Measurements from ENCODE around the gene GRAMD4. TPM values are rescaled to one million over a fixed set of nuclear protein-coding genes. Genes with fewer than 3 reads are reported as not detected.

The GRAMD4 gene
- total RNA-seq, 2 donors from 2014 or later, result 118 to 141 TPM

DNA sequence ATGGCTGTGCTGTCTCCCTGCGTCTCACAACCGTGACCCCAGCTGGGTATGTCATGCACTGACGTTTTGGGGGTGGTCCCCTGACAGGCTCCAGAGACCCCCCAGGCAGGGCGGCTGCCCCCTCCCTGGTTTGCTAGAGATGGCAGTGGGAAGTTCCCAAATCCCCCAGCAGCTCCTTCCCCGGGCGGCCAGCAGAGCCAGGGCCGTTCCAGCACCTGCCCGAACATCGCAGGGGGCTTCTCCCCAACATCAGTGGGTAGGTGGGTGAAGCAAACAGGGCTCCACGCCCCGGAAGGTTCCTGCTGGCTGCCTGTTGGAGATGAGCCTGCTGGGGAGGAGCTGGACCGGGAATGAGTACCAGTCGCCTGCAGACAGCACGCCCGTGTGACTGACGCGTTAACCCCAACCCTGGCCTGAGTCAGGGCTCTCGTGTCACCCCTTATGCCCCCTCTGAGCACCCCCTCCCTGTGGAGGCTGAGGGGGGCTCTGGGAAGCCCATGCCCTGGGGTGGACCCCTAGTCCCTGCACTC, 45.6 kb downstream of the GRAMD4 start:
- intact Hi-C loops (cut with DNase I), result no loop called here
- Histone ChIP-seq H3K4me1 (peaks cover 6% of the 10 kb centered on the region), H3K27ac (no peak overlapping the region), H3K9me3 (no peaks in the 10 kb centered on the region), H3K4me3 (no peak overlapping the region), H3K9ac (ENCODE audit: low read depth in 2 of 2, low read length in 2 of 2) (no peak overlapping the region), H3K36me3 (no peaks in the 10 kb centered on the region), H3K27me3 (no peaks in the 10 kb centered on the region)
- no peak for DNase-seq
- TF ChIP-seq, protein P1, sequence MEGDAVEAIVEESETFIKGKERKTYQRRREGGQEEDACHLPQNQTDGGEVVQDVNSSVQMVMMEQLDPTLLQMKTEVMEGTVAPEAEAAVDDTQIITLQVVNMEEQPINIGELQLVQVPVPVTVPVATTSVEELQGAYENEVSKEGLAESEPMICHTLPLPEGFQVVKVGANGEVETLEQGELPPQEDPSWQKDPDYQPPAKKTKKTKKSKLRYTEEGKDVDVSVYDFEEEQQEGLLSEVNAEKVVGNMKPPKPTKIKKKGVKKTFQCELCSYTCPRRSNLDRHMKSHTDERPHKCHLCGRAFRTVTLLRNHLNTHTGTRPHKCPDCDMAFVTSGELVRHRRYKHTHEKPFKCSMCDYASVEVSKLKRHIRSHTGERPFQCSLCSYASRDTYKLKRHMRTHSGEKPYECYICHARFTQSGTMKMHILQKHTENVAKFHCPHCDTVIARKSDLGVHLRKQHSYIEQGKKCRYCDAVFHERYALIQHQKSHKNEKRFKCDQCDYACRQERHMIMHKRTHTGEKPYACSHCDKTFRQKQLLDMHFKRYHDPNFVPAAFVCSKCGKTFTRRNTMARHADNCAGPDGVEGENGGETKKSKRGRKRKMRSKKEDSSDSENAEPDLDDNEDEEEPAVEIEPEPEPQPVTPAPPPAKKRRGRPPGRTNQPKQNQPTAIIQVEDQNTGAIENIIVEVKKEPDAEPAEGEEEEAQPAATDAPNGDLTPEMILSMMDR (IDR thresholded peaks at IDR 0.05), result no peak

DNA sequence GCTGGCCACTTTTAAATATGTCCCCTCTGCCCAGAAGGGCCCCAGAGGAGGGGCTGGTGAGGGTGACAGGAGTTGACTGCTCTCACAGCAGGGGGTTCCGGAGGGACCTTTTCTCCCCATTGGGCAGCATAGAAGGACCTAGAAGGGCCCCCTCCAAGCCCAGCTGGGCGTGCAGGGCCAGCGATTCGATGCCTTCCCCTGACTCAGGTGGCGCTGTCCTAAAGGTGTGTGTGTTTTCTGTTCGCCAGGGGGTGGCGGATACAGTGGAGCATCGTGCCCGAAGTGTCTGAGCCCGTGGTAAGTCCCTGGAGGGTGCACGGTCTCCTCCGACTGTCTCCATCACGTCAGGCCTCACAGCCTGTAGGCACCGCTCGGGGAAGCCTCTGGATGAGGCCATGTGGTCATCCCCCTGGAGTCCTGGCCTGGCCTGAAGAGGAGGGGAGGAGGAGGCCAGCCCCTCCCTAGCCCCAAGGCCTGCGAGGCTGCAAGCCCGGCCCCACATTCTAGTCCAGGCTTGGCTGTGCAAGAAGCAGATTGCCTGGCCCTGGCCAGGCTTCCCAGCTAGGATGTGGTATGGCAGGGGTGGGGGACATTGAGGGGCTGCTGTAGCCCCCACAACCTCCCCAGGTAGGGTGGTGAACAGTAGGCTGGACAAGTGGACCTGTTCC, 46.5 kb downstream of the GRAMD4 start:
- intact Hi-C loops (cut with DNase I), result no loop called here
- TF ChIP-seq, protein P1 (IDR thresholded peaks at IDR 0.05), result no peak
- Histone ChIP-seq H3K4me1 (no peaks in the 10 kb centered on the region), H3K9ac (ENCODE audit: low read depth in 2 of 2, low read length in 2 of 2) (no peak overlapping the region), H3K27ac (no peak overlapping the region), H3K9me3 (no peaks in the 10 kb centered on the region), H3K36me3 (no peaks in the 10 kb centered on the region), H3K27me3 (no peaks in the 10 kb centered on the region), H3K4me3 (no peak overlapping the region)
- no peak for DNase-seq

DNA sequence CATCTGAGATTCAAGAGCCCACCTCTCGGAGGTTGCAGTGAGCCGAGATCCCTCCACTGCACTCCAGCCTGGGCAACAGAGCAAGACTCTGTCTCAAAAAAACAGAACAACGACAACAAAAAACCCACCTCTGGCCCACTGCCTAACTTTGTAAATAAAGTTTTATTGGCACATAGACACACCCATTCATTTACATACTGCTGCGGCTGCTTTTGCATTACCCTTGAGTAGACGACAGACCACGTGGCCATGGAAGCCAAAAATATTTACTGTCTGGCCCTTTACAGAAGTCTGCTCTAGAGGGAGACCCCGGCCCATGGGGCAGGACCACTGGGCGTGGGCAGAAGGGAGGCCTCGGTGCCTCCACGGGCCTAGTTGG, 47.0 kb downstream of the GRAMD4 start:
- no peak overlapping the region for H3K27ac ChIP-seq
- H3K4me3 ChIP-seq, result no peak overlapping the region
- DNase-seq, result no peak
- H3K36me3 ChIP-seq, result no peaks in the 10 kb centered on the region
- no peaks in the 10 kb centered on the region for H3K4me1 ChIP-seq
- no peak overlapping the region for H3K9ac ChIP-seq (ENCODE audit: low read depth in 2 of 2, low read length in 2 of 2)
- no peaks in the 10 kb centered on the region for H3K27me3 ChIP-seq
- TF ChIP-seq, protein P1 (IDR thresholded peaks at IDR 0.05), result no peak
- no peaks in the 10 kb centered on the region for H3K9me3 ChIP-seq
- intact Hi-C loops (cut with DNase I), result no loop called here

DNA sequence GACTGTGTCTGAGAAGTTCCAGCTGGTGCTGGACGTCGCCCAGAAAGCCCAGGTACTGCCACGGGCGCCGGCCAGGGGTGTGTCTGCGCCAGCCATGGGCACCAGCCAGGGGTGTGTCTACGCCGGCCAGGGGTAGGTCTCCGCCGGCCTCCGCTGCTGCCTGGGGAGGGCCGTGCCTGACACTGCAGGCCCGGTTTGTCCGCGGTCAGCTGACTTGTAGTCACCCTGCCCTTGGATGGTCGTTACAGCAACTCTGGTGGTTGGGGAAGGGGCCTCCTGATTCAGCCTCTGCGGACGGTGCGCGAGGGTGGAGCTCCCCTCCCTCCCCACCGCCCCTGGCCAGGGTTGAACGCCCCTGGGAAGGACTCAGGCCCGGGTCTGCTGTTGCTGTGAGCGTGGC, 47.9 kb downstream of the GRAMD4 start:
- TF ChIP-seq, protein P1 (IDR thresholded peaks at IDR 0.05), result no peak
- intact Hi-C loops (cut with DNase I), result no loop called here

DNA sequence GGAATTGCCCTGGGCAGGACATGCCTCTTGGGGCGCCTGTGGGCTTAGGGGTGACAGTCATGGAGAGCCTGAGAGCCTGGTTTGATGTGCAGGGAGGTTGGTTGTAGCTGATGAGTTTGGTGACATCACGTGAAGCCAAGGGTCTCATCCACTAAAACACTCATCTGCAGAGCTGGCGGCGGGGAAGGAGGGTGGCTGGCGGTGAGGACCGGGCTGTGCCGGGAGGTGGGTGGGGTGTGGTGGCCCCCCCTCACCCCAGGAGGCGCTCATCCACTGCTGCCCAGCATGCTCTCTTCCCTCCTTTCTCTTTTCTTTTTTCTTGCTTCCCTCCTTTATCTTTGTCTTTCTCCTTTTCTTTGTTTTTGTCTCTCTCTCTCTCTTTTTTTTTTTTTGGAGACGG, 49.0 kb downstream of the GRAMD4 start:
- Histone ChIP-seq H3K27ac (no peak overlapping the region), H3K36me3 (no peaks in the 10 kb centered on the region), H3K4me1 (peaks cover 5% of the 10 kb centered on the region), H3K9ac (ENCODE audit: low read depth in 2 of 2, low read length in 2 of 2) (no peak overlapping the region), H3K9me3 (no peaks in the 10 kb centered on the region), H3K4me3 (no peak overlapping the region), H3K27me3 (no peaks in the 10 kb centered on the region)
- DNase-seq, result no peak
- intact Hi-C loops (cut with DNase I), result no loop called here
- TF ChIP-seq, protein P1 (IDR thresholded peaks at IDR 0.05), result no peak

More for the DNA sequence above, 47.9 kb downstream of the GRAMD4 start:
- H3K36me3 ChIP-seq, result no peaks in the 10 kb centered on the region
- no peak overlapping the region for H3K9ac ChIP-seq (ENCODE audit: low read depth in 2 of 2, low read length in 2 of 2)
- no peaks in the 10 kb centered on the region for H3K9me3 ChIP-seq
- peaks cover 5% of the 10 kb centered on the region for H3K4me1 ChIP-seq
- no peak overlapping the region for H3K27ac ChIP-seq
- DNase-seq, result no peak
- no peak overlapping the region for H3K4me3 ChIP-seq
- no peaks in the 10 kb centered on the region for H3K27me3 ChIP-seq
